GM23338 (cell line): ENCODE data around the gene STX16. TPM values are rescaled to one million over a fixed set of nuclear protein-coding genes. Genes with fewer than 3 reads are reported as not detected.

Experiments used
- ATAC-seq: fragments of 200-7000 bp; cut with Tn5 transposase; 3 replicates; pipeline ENCODE4 v1.9.1; 2020
- DNase-seq: peaks from one replicate; pipeline ENCODE4 v3.0.0-alpha.2; 2015; ENCODE audit warnings: low spot score
- H2AFZ ChIP-seq: fragments of 200-600 bp; sonication (generic); 2 replicates; pipeline ENCODE4 v1.8.0; 2016; ENCODE audit warnings: antibody characterized with exemption, mild to moderate bottlenecking, moderate library complexity
- H3F3A ChIP-seq: fragments of 200-600 bp; sonication (generic); replicated peaks from 2 replicates; pipeline ENCODE4 v1.8.0; 2017; ENCODE audit warnings: antibody characterized with exemption, mixed run types, low read depth
- H3K27ac ChIP-seq: fragments of 200-600 bp; sonication (generic); 2 replicates; pipeline ENCODE4 v1.6.1; 2016; ENCODE audit warnings: low read depth
- H3K27me3 ChIP-seq: fragments of 200-600 bp; sonication (generic); 2 replicates; pipeline ENCODE4 v1.8.0; 2016; ENCODE audit warnings: mild to moderate bottlenecking, mixed run types, moderate library complexity; ENCODE audit not compliant: insufficient read depth
- H3K36me3 ChIP-seq: fragments of 200-600 bp; sonication (generic); 2 replicates; pipeline ENCODE4 v1.8.0; 2016; ENCODE audit warnings: mild to moderate bottlenecking; ENCODE audit not compliant: insufficient read depth
- H3K4me1 ChIP-seq: fragments of 200-600 bp; sonication (generic); 2 replicates; pipeline ENCODE4 v1.8.0; 2016; ENCODE audit warnings: mild to moderate bottlenecking, moderate library complexity; ENCODE audit not compliant: insufficient read depth
- H3K4me2 ChIP-seq: fragments of 200-600 bp; sonication (generic); 2 replicates; pipeline ENCODE4 v1.7.1; 2017; ENCODE audit warnings: mixed run types
- H3K4me3 ChIP-seq: fragments of 200-600 bp; sonication (generic); 2 replicates; pipeline ENCODE4 v1.6.1; 2016; ENCODE audit warnings: mixed run types
- H3K79me2 ChIP-seq: fragments of 200-600 bp; sonication (generic); replicated peaks from 2 replicates; pipeline ENCODE4 v1.8.0; 2017; ENCODE audit warnings: mild to moderate bottlenecking; ENCODE audit not compliant: insufficient read depth
- H3K9me2 ChIP-seq: fragments of 200-600 bp; sonication (generic); 2 replicates; pipeline ENCODE4 v1.8.0; 2017; ENCODE audit not compliant: insufficient read depth
- H4K20me1 ChIP-seq: fragments of 200-600 bp; sonication (generic); replicated peaks from 2 replicates; pipeline ENCODE4 v1.8.0; 2017; ENCODE audit warnings: mild to moderate bottlenecking; ENCODE audit not compliant: insufficient read depth
- H3K27ac Mint-ChIP-seq: 2 replicates; pipeline ENCODE4 v1.8.0; 2020; ENCODE audit warnings: inconsistent platforms, mild to moderate bottlenecking, moderate library complexity, mixed read lengths
- H3K27me3 Mint-ChIP-seq: 3 replicates; pipeline ENCODE4 v1.8.0; 2022; ENCODE audit warnings: low read depth, mild to moderate bottlenecking, moderate library complexity, mixed read lengths, inconsistent platforms; ENCODE audit not compliant: insufficient read depth, poor library complexity
- H3K36me3 Mint-ChIP-seq: 3 replicates; pipeline ENCODE4 v1.8.0; 2021; ENCODE audit warnings: low read depth, mild to moderate bottlenecking, inconsistent platforms, moderate library complexity, mixed read lengths
- H3K4me1 Mint-ChIP-seq: 3 replicates; pipeline ENCODE4 v1.8.0; 2020; ENCODE audit warnings: mild to moderate bottlenecking, inconsistent platforms, mixed read lengths
- H3K4me3 Mint-ChIP-seq: 3 replicates; pipeline ENCODE4 v1.8.0; 2021; ENCODE audit warnings: moderate library complexity, mild to moderate bottlenecking, inconsistent platforms, mixed read lengths
- H3K9me3 Mint-ChIP-seq: 3 replicates; pipeline ENCODE4 v1.8.0; 2020; ENCODE audit warnings: moderate library complexity, mild to moderate bottlenecking, inconsistent platforms, mixed read lengths
- CREB1 ChIP-seq: fragments of 250-450 bp; sonication (Bioruptor Pico); IDR thresholded peaks from 2 replicates; pipeline ENCODE4 v1.5.0; 2020; ENCODE audit warnings: low read depth, mild to moderate bottlenecking, moderate library complexity
- CTCF ChIP-seq, 2 experiments: fragments of 200-600 bp in 1 of 2; sonication (generic) in 1 of 2; conservative IDR thresholded peaks; 2 replicates each; pipeline versions ENCODE4 v1.5.1 to v1.6.1; 2016 to 2017; ENCODE audit warnings: antibody characterized with exemption in 2 of 2, low read depth in 2 of 2, mild to moderate bottlenecking in 2 of 2, moderate library complexity in 1 of 2
- ETS1 ChIP-seq: IDR thresholded peaks from 2 replicates; pipeline ENCODE4 v1.6.1; 2016; ENCODE audit warnings: antibody characterized with exemption
- EZH2 ChIP-seq: fragments of 200-600 bp; sonication (generic); IDR thresholded peaks from one replicate; pipeline ENCODE4 v1.8.0; 2017; ENCODE audit warnings: antibody characterized with exemption, mild to moderate bottlenecking, low read depth; ENCODE audit not compliant: unreplicated experiment
- EZH2phosphoT487 ChIP-seq: fragments of 200-600 bp; sonication (generic); IDR thresholded peaks from one replicate; pipeline ENCODE4 v1.8.1; 2018; ENCODE audit warnings: antibody characterized with exemption; ENCODE audit not compliant: unreplicated experiment
- JUNB ChIP-seq: IDR thresholded peaks from one replicate; pipeline ENCODE4 v1.6.1; 2016; ENCODE audit warnings: antibody characterized with exemption; ENCODE audit not compliant: unreplicated experiment
- NANOG ChIP-seq: IDR thresholded peaks from 2 replicates; pipeline ENCODE4 v1.6.1; 2016; ENCODE audit warnings: antibody characterized with exemption, borderline replicate concordance
- POLR2AphosphoS5 ChIP-seq: IDR thresholded peaks from 2 replicates; pipeline ENCODE4 v1.6.1; 2016; ENCODE audit warnings: antibody characterized with exemption, low read depth
- REST ChIP-seq: IDR thresholded peaks from one replicate; pipeline ENCODE4 v1.6.1; 2018; ENCODE audit warnings: antibody characterized with exemption; ENCODE audit not compliant: unreplicated experiment
- STAT1 ChIP-seq: IDR thresholded peaks from one replicate; pipeline ENCODE4 v1.6.1; 2016; ENCODE audit warnings: antibody characterized with exemption; ENCODE audit not compliant: unreplicated experiment
- ZNF114 ChIP-seq: fragments of 250-450 bp; sonication (Bioruptor Pico); IDR thresholded peaks from 2 replicates; pipeline ENCODE4 v1.5.0; 2020; ENCODE audit warnings: mild to moderate bottlenecking, moderate library complexity
- ZNF331 ChIP-seq: fragments of 250-450 bp; sonication (Bioruptor Pico); IDR thresholded peaks from 2 replicates; pipeline ENCODE4 v1.5.0; 2020; ENCODE audit warnings: low read depth, mild to moderate bottlenecking, moderate library complexity
- ZNF462 ChIP-seq: fragments of 250-450 bp; sonication (Bioruptor Pico); IDR thresholded peaks from 2 replicates; pipeline ENCODE4 v1.5.0; 2020; ENCODE audit warnings: mild to moderate bottlenecking, moderate library complexity
- polyA plus RNA-seq: library from polyadenylated mRNA; unstranded; fragments of >200 nt; fragmentation: Nextera tagmentation; extraction: Ambion mirVana; gene quantifications from 2 replicates; pipeline ENCODE4 v1.2.1, GENCODE V29; 2016
- total RNA-seq: library from RNA; depleted of rRNA; stranded (reverse); fragments of >200 nt; shearing (Covaris generic); gene quantifications from 2 replicates; pipeline ENCODE4 v1.2.3, GENCODE V29; 2014

The STX16 gene
- total and polyA plus RNA-seq, 2 experiments from 2014 or later, result 31.2 to 70.5 TPM

GRCh38 chr20:58609026-58609425 is 42.1 kb upstream of the STX16 start:
- no peaks in the 10 kb centered on the region for H3K9me2 ChIP-seq
- DNase-seq (no peak), ATAC-seq (no peak)
- Mint-ChIP-seq H3K9me3 (peaks cover 2% of the 10 kb centered on the region; the same call in 2 of the 3 replicates), H3K36me3 (no peaks in the 10 kb centered on the region), H3K4me1 (no peaks in the 10 kb centered on the region; the same call in 2 of the 3 replicates), H3K4me3 (no peak overlapping the region), H3K27ac (no peak overlapping the region; the same call in 1 of the 2 replicates), H3K27me3 (peaks cover 8% of the 10 kb centered on the region)
- no peak overlapping the region for H3K27ac ChIP-seq
- TF ChIP-seq POLR2AphosphoS5 (no peak), ETS1 (no peak), REST (no peak), CREB1 (CRISPR knock-in tag) (no peak), NANOG (no peak), STAT1 (no peak), ZNF462 (CRISPR knock-in tag) (no peak), EZH2phosphoT487 (no peak), JUNB (no peak), CTCF (conservative IDR thresholded peaks at IDR 0.05; ENCODE audit: low read depth in 2 of 2) (no peak), ZNF114 (CRISPR knock-in tag) (no peak), ZNF331 (no peak), EZH2 (no peak)
- H3K4me2 ChIP-seq, result no peak overlapping the region
- no peaks in the 10 kb centered on the region for H3F3A ChIP-seq
- H3K27me3 ChIP-seq, result no peaks in the 10 kb centered on the region
- no peak overlapping the region for H3K4me3 ChIP-seq
- no peaks in the 10 kb centered on the region for H3K36me3 ChIP-seq
- no peaks in the 10 kb centered on the region for H3K79me2 ChIP-seq
- H2AFZ ChIP-seq, result no peak overlapping the region
- peaks cover 3% of the 10 kb centered on the region; the same call in 1 of the 2 replicates for H3K4me1 ChIP-seq
- H4K20me1 ChIP-seq, result no peaks in the 10 kb centered on the region
